Breast epithelium (tissue), 3 donors: ENCODE data around the gene VAMP7.

ENCODE experiments used
- CTCF ChIP-seq, 3 donors: fragments of 450-650 bp; IDR thresholded peaks; one replicate each; pipeline ENCODE4 v1.5.1; 2016 to 2017; ENCODE audit warnings: antibody characterized with exemption in 3 of 3, mild to moderate bottlenecking in 3 of 3, moderate library complexity in 3 of 3
- POLR2A ChIP-seq: fragments of 450-650 bp; IDR thresholded peaks from one replicate; pipeline ENCODE4 v1.6.1; 2016; ENCODE audit warnings: antibody characterized with exemption, mild to moderate bottlenecking, moderate library complexity

GRCh38 chrX:155888139-155888538 is 7.0 kb downstream of the VAMP7 start:
- TF ChIP-seq POLR2A (no peak), CTCF (IDR thresholded peaks at IDR 0.05) (no peak)
